T-helper 22 cell (primary cell): ENCODE measurements around the gene TRMT44.
"Not testable (repeated sequence)": the region's sequence is repeated elsewhere in the genome, so short reads cannot be mapped to it uniquely, and the experiment has no call there.

Source experiments
- DNase-seq: peaks from one replicate; pipeline ENCODE4 v3.0.0-alpha.2; 2020; ENCODE audit warnings: low read depth

The TRMT44 gene

GRCh38 chr4:8494983-8495548 lies 54.5 kb downstream of the TRMT44 start:
- DNase-seq = no peak

- DNase-seq = no peak
Observed at GRCh38 chr4:8495803-8496202, 55.2 kb downstream of the TRMT44 start.

GRCh38 chr4:8497762-8498161 lies 57.2 kb downstream of the TRMT44 start:
- no peak for DNase-seq

- DNase-seq = no peak
Observed at GRCh38 chr4:8500966-8501365, 60.4 kb downstream of the TRMT44 start.

- DNase-seq = no peak
Observed at GRCh38 chr4:8501781-8502180, 61.2 kb downstream of the TRMT44 start.

GRCh38 chr4:8502371-8502770 lies 61.8 kb downstream of the TRMT44 start:
- no peak for DNase-seq

GRCh38 chr4:8502836-8503585 lies 62.4 kb downstream of the TRMT44 start:
- DNase-seq = no peak

GRCh38 chr4:8503801-8504200 lies 63.2 kb downstream of the TRMT44 start:
- no peak for DNase-seq

GRCh38 chr4:8504279-8505007 lies 63.9 kb downstream of the TRMT44 start:
- no peak for DNase-seq

- no peak for DNase-seq
Observed at GRCh38 chr4:8505229-8505628, 64.7 kb downstream of the TRMT44 start.

- DNase-seq = no peak
Observed at GRCh38 chr4:8506006-8506372, 65.4 kb downstream of the TRMT44 start.

GRCh38 chr4:8506373-8507195 lies 66.0 kb downstream of the TRMT44 start:
- DNase-seq = no peak

- DNase-seq = no peak
Observed at GRCh38 chr4:8507196-8507570, 66.6 kb downstream of the TRMT44 start.

- DNase-seq = no peak
Observed at GRCh38 chr4:8507624-8508023, 67.0 kb downstream of the TRMT44 start.

- DNase-seq = no peak
Observed at GRCh38 chr4:8508266-8508665, 67.7 kb downstream of the TRMT44 start.

- DNase-seq = no peak
Observed at GRCh38 chr4:8508740-8509139, 68.2 kb downstream of the TRMT44 start.

GRCh38 chr4:8509311-8509950 lies 68.9 kb downstream of the TRMT44 start:
- DNase-seq = no peak

GRCh38 chr4:8510191-8510590 lies 69.6 kb downstream of the TRMT44 start:
- no peak for DNase-seq

- DNase-seq = no peak
Observed at GRCh38 chr4:8510611-8511285, 70.2 kb downstream of the TRMT44 start.

- DNase-seq = no peak
Observed at GRCh38 chr4:8512510-8512909, 71.9 kb downstream of the TRMT44 start.

- DNase-seq = not testable (repeated sequence)
Observed at GRCh38 chr4:8513080-8513479, 72.5 kb downstream of the TRMT44 start.
